Measurements from ENCODE around the gene MACO1. TPM values are rescaled to one million over a fixed set of nuclear protein-coding genes. Genes with fewer than 3 reads are reported as not detected.

Gene MACO1
- 16.6 and 16.9 TPM in 2 replicates for total RNA-seq

GRCh38 chr1:25430073-25430966 lies at the start of gene MACO1:
TSS of gene MACO1 (plus strand) at chr1:25430897. CDS start at chr1:25431099, 202 bp downstream.

GRCh38 chr1:25420715-25421114 lies 10.0 kb upstream of the MACO1 start, which contains the start of gene RHCE:
TSS of gene RHCE (minus strand) at chr1:25420825. CDS start at chr1:25420786, 39 bp downstream.

GRCh38 chr1:25543425-25544242 lies 112.9 kb downstream of the MACO1 start, which contains the start of gene LDLRAP1:
TSS of gene LDLRAP1 (plus strand) at chr1:25543606. CDS start at chr1:25543699, 93 bp downstream.

Other genes starting within 250 kb of the MACO1 start
- 43.4 and 46.1 TPM in 2 replicates for gene SYF2, start 198.4 kb upstream of the MACO1 start, total RNA-seq
- 124 and 143 TPM in 2 replicates for gene RSRP1, start 183.4 kb upstream of the MACO1 start, total RNA-seq
- not detected in 2 replicates for gene RHD, start 158.4 kb upstream of the MACO1 start, total RNA-seq
- 109 and 166 TPM in 2 replicates for gene TMEM50A, start 92.6 kb upstream of the MACO1 start, total RNA-seq
- 1.8 and 2.4 TPM in 2 replicates for gene RHCE, start 10.1 kb upstream of the MACO1 start, total RNA-seq
- 9.7 and 15.0 TPM in 2 replicates for gene LDLRAP1, start 112.7 kb downstream of the MACO1 start, total RNA-seq
- 3.8 and 8.0 TPM in 2 replicates for gene MAN1C1, start 185.9 kb downstream of the MACO1 start, total RNA-seq

All from smooth muscle cell of bladder (primary cell).